GM18520 (cell line): ENCODE measurements around the gene TMPRSS11F.

Source experiments
- ATAC-seq: cut with Tn5 transposase; IDR thresholded peaks from one replicate; pipeline ENCODE4 v1.9.1; 2021; ENCODE audit not compliant: unreplicated experiment

Gene TMPRSS11F

DNA sequence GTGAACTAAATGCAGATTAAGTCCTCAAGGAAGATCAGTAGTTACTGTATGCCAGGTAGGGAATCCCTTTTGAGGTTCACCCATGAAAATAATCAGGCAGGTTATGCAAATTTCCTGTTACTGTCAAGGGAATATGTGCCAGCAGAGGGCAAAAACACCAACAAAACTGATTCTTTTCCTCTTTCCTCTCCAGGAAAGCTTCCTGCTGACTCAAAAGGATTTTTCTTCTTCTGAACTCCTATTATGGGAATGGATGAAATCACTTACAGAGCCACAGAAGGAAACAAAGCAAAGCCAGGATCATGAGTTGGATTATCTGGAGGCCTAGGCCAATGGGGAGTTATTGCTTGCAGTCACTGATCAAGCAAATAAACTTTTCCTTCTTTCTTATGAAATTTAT, 49.7 kb downstream of the TMPRSS11F start:
- no peak for ATAC-seq

- ATAC-seq = no peak
Measured at GRCh38 chr4:68077737-68078136, 51.9 kb downstream of the TMPRSS11F start.

- no peak for ATAC-seq
Measured at GRCh38 chr4:68077301-68077700, 52.4 kb downstream of the TMPRSS11F start.

DNA sequence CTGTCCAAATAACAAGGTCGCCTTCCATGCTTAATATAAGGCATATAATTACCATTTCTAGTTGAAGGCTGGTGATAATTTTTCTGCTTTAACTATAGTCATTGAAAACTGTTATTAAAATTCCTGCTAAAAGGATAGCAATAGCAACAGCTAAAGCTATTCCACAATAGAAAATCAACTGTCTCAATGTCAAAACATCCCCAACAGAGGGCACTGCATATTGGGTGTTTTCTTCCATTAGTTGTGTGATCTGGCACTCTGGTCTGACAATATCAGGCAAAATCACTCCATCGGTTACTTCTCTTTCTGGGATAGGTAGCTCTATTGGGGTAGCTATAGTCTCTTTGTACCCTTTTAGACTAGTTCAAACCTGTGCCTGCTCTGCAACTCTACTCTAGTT, 53.5 kb downstream of the TMPRSS11F start:
- ATAC-seq = no peak

DNA sequence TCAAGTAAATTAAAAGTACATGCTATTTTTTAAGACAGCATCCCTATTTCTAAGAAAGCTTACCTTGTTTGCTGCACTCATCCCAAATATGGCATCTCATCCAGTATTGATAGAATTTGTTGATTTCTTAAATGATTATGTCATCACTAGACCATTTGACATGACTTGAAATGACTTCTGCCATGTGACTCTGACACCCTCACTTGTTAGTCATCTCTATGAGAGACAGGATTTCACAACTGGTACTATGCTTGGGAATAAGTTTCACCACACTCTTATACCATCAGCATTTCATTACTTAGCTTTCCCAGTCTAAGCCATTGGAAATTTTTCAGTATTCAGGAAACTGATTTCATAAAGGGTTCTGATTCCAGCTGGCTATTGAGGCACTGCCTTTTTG, 55.3 kb downstream of the TMPRSS11F start:
- no peak for ATAC-seq

GRCh38 chr4:68070302-68070701, 59.4 kb downstream of the TMPRSS11F start:
- ATAC-seq = no peak

- ATAC-seq = no peak
Measured at GRCh38 chr4:68062501-68062900, 67.2 kb downstream of the TMPRSS11F start.

- no peak for ATAC-seq
Measured at GRCh38 chr4:68038272-68038671, 91.4 kb downstream of the TMPRSS11F start.

- no peak for ATAC-seq
Measured at GRCh38 chr4:68021185-68021584, 108.5 kb downstream of the TMPRSS11F start.

- ATAC-seq = no peak
Measured at GRCh38 chr4:68011684-68012083, 118.0 kb downstream of the TMPRSS11F start.
